Left renal pelvis (tissue), 4 donors: Measurements from ENCODE around the gene CRYL1. TPM values are rescaled to one million over a fixed set of nuclear protein-coding genes. Genes with fewer than 3 reads are reported as not detected.
A peak's percentile ranks its signal among the peaks of the same experiment; 100 is the strongest.

Experiments
- DNase-seq, 4 donors: peaks; one replicate each; pipeline ENCODE4 v3.0.0-alpha.2; 2013; ENCODE audit warnings: low read depth in 4 of 4, low spot score in 3 of 4
- polyA plus RNA-seq, 4 donors: library from polyadenylated mRNA; unstranded; fragments of 120-200 nt; gene quantifications; one replicate each; pipeline ENCODE4 v1.2.1, GENCODE V29; 2013; ENCODE audit not compliant: insufficient read length in 4 of 4

The CRYL1 gene, protein sequence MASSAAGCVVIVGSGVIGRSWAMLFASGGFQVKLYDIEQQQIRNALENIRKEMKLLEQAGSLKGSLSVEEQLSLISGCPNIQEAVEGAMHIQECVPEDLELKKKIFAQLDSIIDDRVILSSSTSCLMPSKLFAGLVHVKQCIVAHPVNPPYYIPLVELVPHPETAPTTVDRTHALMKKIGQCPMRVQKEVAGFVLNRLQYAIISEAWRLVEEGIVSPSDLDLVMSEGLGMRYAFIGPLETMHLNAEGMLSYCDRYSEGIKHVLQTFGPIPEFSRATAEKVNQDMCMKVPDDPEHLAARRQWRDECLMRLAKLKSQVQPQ
- polyA plus RNA-seq: 100 to 1,000 TPM in 3 of 4 donors, 10 to 100 TPM in 1; 31.8 to 138 (median 121) TPM

- no peak for DNase-seq
Measured at GRCh38 chr13:20525601-20526544, at the start of gene CRYL1. Gene CRYL1 (minus strand): TSS chr13:20525857. CDS start chr13:20525794, 63 bp downstream.

- DNase-seq: no peak
Measured at GRCh38 chr13:20573636-20574035, 48.0 kb upstream of the CRYL1 start.

DNA sequence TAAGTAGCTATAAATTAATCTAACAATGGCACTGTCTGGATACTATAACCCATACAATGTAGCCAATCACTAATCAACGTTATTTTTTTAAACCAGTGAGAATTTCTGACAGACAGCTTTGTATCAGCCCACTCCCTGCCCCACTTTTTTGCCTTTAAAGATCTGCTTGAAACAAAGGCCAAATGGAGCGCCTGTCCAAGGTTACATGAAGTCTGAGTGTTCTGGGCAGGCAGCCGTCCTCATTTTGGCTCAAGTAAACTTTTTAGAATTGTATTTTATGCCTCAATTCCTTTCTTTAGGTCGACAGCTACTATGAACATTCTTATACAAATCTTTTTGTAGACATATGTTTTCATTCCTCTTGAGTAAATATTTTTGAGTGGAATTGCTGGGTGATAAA is 47.5 kb upstream of the CRYL1 start:
- no peak for DNase-seq

DNA sequence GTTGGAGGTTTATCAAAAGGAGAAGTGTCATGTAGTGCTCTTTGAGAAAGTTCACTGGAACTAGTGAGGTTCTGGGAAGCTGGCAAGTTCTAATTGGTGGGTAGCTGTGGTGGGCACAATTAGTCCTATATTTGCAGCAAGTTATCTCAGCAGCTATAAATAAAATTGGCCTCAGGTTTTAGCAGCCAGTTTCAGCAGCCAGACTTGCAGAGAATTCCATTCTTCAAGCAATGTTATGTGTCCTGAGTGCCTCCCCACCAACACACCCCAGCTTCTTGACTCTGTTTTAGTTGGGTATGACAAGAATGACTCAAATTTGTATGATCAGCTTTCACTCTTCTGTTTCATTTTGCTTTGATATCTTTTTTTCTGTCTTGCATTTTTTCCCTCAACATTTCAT is 46.0 kb upstream of the CRYL1 start:
- no peak for DNase-seq

- DNase-seq: no peak
Measured at GRCh38 chr13:20570517-20570916, 44.9 kb upstream of the CRYL1 start.

DNA sequence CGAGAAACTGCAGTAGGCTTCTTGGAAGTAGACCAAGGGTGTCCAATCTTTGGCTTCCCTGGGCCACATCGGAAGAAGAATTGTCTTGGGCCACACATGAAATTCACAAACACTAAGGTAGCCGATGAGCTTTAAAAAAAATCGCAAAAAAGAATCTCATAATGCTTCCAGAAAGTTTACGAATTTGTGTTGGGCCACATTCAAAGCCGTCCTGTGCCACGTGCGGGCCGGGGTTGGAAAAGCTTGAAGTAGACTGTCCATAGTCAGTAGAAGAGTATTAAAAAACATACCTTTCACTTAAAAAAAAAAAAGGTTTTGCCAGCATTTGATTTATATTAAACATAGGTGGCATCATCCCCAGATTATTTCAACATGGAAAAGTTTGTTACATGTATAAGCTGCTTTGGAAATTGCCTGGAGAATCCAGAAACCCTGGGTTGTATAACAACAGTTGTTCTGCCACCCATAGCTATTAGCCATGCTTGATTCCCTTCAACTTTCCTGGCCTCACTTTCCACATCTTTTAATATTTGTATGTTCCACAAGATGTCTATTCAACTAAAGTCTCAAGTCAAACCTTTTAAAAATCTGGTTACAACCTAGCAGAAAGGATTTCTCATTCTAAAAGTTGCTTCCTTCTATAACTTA is 42.3 kb upstream of the CRYL1 start:
- DNase-seq: no peak

DNA sequence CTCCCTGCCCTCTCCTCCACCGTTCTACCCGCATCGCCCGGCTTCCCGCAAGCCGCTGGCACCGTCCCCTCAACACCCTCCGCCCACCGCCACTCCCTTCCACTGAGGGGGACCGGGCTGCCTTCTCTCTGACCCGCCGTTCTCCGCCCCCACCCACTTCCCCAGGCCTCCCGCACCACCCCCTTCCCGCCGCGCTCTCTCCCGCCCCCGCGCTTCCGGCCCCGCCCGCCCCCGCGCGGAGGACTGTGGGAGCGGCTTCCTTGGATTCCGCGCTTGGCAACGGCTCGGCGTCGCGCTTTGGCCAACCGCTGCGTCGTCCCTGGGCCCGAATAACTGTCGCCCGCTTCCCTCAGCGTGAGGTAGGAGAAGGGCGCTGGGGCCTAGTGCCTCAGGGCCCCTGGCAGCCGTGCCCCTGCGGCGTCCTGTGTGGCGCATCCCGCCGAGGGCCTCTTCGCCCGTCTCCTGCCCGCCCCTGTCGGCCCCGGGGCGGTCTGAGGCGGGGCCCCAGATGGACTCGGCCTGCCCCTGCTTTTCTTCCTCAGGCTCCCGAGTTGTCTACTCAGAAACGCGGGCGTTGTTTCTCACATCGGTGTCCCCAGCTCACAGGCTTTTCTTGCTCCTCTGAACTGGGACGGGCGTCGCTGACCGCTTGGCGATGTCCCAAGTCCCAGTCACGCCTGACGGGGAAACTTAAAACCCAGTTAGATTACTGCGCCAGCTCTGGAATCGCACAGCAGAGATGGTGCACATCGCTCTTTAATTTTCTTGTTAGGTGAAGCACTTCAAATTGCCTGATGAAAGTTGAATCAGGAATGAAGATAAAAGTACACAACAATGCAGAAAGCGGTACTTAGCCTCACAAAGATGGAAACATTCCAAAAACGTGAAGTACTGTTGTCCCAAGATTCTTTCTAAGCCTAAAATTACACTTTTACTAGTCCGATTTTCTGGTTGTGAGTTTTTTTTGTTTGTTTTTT is 41.5 kb upstream of the CRYL1 start, which contains the start of gene IFT88:
Gene IFT88, plus strand, starts transcription at position 260 of the 977 bp plus-strand sequence. CDS start 7,229 bp downstream, outside the sequence.
- peak; percentile 76 to 82 (median 78) for DNase-seq

- DNase-seq: peak in 3 of 4 donors; percentile 58 to 62 (median 60)
Measured at GRCh38 chr13:20566468-20566897, 40.8 kb upstream of the CRYL1 start.

DNA sequence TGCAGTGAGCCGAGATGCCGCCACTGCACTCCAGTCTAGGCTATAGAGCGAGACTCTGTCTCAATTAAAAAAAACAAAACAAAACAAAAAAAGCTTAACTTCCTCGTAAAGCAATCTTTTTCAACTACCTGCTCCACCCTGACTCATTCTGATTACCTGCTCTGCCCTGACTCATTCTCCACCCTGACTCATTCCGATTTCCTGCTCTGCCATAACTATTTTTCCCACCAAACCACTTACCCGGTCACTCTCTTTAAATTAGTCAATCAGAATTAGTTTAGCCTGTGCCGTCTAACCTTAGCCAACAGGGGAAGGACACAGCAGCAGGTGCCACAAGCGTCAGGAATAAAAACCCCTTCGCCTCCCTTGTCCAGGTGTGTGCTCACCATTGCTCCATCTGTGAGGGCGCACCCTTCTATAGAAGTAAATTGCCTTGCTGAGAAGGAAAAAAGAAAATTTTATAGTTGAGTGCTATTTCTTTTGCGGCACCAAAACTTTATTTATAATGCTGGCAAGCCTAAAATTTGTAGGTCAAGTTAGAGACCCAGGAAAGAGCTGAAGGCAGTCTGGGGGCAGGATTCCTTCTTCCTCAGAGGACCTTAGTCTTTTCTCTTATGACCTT is 39.6 kb upstream of the CRYL1 start:
- DNase-seq: no peak

GRCh38 chr13:20561741-20562140 is 36.1 kb upstream of the CRYL1 start:
- no peak for DNase-seq

- DNase-seq: no peak
Measured at GRCh38 chr13:20559659-20560356, 34.2 kb upstream of the CRYL1 start.

GRCh38 chr13:20558982-20559381 is 33.3 kb upstream of the CRYL1 start:
- no peak for DNase-seq

GRCh38 chr13:20553311-20553710 is 27.7 kb upstream of the CRYL1 start:
- no peak for DNase-seq

- DNase-seq: no peak
Measured at GRCh38 chr13:20550799-20551198, 25.1 kb upstream of the CRYL1 start.

DNA sequence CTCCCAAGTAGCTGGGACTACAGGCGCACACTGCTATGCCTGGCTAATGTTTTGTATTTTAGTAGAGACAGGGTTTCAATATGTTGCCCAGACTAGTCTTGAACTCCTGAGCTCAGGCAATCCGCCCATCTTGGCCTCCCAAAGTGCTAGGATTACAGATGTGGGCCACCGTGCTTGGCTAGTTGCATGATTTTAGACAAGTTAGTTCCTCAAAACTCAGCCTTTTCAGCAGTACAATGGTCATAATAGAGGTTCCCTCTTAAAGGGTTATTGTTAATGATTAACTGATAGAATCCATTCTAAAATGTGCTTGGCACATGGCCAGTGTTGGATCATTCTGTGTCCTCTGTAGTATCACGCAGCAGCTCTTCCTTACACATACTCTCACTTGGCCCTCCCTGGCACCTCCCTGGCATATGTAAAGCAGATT is 21.8 kb upstream of the CRYL1 start:
- no peak for DNase-seq

- no peak for DNase-seq
Measured at GRCh38 chr13:20546556-20546955, 20.9 kb upstream of the CRYL1 start.

DNA sequence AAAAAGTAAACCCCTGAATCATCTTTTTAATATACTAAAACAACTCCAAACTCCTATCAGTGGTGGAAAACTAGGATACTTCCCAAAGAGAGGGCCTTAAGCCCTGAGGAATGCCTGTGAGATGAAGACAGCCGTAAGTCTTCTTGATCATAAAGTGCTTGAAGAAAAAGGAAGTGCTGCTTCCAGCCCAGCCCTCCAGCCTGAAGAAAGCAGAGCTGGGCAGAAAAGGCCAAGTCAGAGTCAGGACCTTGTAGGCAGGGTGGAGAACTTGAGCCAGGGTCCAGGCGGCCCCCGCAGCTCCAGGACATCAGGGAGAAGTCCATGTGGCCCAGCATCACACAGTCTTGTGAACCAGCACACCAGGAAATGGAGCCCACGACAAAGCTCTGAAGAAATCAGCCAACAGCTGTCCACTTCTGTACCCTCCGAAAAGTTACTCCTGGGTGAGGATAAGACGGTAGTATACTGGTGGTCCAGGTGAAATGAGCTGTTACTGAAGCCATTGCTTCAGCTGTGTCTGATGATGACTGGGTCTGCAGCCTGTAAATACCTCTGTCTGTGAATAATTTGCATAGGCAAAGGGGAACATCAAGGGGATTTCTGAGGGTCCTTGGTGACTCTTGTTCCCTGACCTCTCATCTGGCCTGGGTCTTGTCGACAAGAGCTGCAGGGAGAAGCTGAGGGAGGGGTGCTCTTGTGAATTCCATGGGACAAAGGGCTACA is 18.7 kb upstream of the CRYL1 start:
- DNase-seq: no peak

DNA sequence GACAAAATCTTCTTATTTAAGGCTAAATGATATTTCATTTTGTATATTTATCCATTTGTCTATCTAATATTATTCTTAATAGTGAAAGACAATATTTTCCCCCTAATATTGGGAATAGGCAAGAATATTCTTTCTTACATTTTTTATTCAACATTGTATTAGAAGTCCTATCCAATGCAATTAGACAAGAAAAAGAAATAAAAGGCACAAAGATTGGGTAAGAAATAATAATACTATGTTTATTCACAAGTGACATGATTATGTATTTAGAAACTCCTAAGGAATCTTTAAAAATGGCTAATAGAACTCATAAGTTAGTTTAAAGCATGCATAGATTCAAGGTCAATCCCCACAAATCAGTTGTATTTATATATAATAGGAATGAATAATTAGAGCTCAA is 11.3 kb upstream of the CRYL1 start:
- no peak for DNase-seq
